Measurements from ENCODE around the gene RAPGEF4.

- no peak for TF ChIP-seq KLF16 (tag by site-specific recombination; IDR thresholded peaks at IDR 0.05)
- no peak for TF ChIP-seq ZNF792 (tag by site-specific recombination; IDR thresholded peaks at IDR 0.05)
- no peak for TF ChIP-seq ZNF600 (tag by site-specific recombination; IDR thresholded peaks at IDR 0.05)
- TF ChIP-seq ZNF791 (tag by site-specific recombination; IDR thresholded peaks at IDR 0.05) = no peak
- TF ChIP-seq ZNF335 (tag by site-specific recombination; conservative IDR thresholded peaks at IDR 0.05) = no peak
- no peak for TF ChIP-seq FEZF1 (tag by site-specific recombination; IDR thresholded peaks at IDR 0.05)
These were observed 298.5 kb downstream of the RAPGEF4 start for GRCh38 chr2:173034143-173034542.
